IMR-90 (cell line): Measurements from ENCODE around the gene OR10A5. TPM values are rescaled to one million over a fixed set of nuclear protein-coding genes. Genes with fewer than 3 reads are reported as not detected.

Experiments
- ATAC-seq: fragments of 200-7000 bp; cut with Tn5 transposase; 2 replicates; pipeline ENCODE4 v1.9.1; 2020; ENCODE audit warnings: low read depth, mild to moderate bottlenecking, moderate library complexity
- BruUV-seq: library from RNA; stranded (reverse); fragments of 400-500 nt; replicated peaks from 2 replicates; lab custom pipeline; 2021; lab: Mats Ljungman, UMichigan
- CTCF ChIA-PET: fragments of 300-600 bp; formaldehyde crosslinking; extraction: SDS; loops from one replicate; lab custom pipeline; 2021; ENCODE audit warnings: antibody characterized with exemption; lab: Yijun Ruan, JAX
- POLR2A ChIA-PET: fragments of 300-600 bp; sonication (Branson Sonifier 250); formaldehyde crosslinking; loops from one replicate; lab custom pipeline; 2022; ENCODE audit warnings: antibody characterized with exemption; ENCODE audit not compliant: unreplicated experiment; lab: Charles Lee
- DNase-seq: peaks from one replicate; pipeline ENCODE4 v3.0.0; 2013
- H2AFZ ChIP-seq: replicated peaks from 2 replicates; pipeline ENCODE3; 2013; ENCODE audit warnings: low read length, mild to moderate bottlenecking; ENCODE audit not compliant: poor library complexity
- H2AK5ac ChIP-seq: 2 replicates; pipeline ENCODE4 v1.6.1; 2013; ENCODE audit warnings: low read depth, low read length, inconsistent platforms
- H2AK9ac ChIP-seq: replicated peaks from 2 replicates; pipeline ENCODE3; 2013; ENCODE audit warnings: mild to moderate bottlenecking, low read depth, low read length, moderate library complexity; ENCODE audit not compliant: poor library complexity
- H2BK120ac ChIP-seq: 2 replicates; pipeline ENCODE4 v1.6.1; 2013; ENCODE audit warnings: low read depth, low read length, inconsistent platforms
- H2BK15ac ChIP-seq: 3 replicates; pipeline ENCODE4 v1.6.1; 2013; ENCODE audit warnings: low read depth, low read length, inconsistent platforms
- H2BK20ac ChIP-seq: 2 replicates; pipeline ENCODE4 v1.6.1; 2013; ENCODE audit warnings: low read depth, mild to moderate bottlenecking, inconsistent platforms, low read length, moderate library complexity
- H2BK5ac ChIP-seq: 2 replicates; pipeline ENCODE4 v1.6.1; 2013; ENCODE audit warnings: mild to moderate bottlenecking, low read depth, low read length, inconsistent platforms; ENCODE audit not compliant: poor library complexity, severe bottlenecking
- H3K14ac ChIP-seq: replicated peaks from 2 replicates; pipeline ENCODE4 v1.6.1; 2013; ENCODE audit warnings: low read depth, low read length, inconsistent platforms
- H3K18ac ChIP-seq: 2 replicates; pipeline ENCODE4 v1.6.1; 2013; ENCODE audit warnings: low read depth, low read length, control low read depth
- H3K23ac ChIP-seq: 2 replicates; pipeline ENCODE4 v1.6.1; 2013; ENCODE audit warnings: low read depth, low read length, inconsistent platforms
- H3K27ac ChIP-seq: 2 replicates; pipeline ENCODE4 v1.5.1; 2013; ENCODE audit warnings: mild to moderate bottlenecking, control low read depth, low read length; ENCODE audit not compliant: insufficient read depth
- H3K27me3 ChIP-seq: 2 replicates; pipeline ENCODE4 v1.6.1; 2013; ENCODE audit warnings: low read length; ENCODE audit not compliant: control insufficient read depth, insufficient read depth
- H3K36me3 ChIP-seq: 2 replicates; pipeline ENCODE4 v1.6.1; 2013; ENCODE audit warnings: low read length, mixed read lengths; ENCODE audit not compliant: control insufficient read depth, insufficient read depth
- H3K4ac ChIP-seq: 2 replicates; pipeline ENCODE4 v1.6.1; 2013; ENCODE audit warnings: low read depth, low read length, inconsistent platforms
- H3K4me1 ChIP-seq: 2 replicates; pipeline ENCODE4 v1.6.1; 2013; ENCODE audit warnings: low read length, mixed read lengths; ENCODE audit not compliant: control insufficient read depth, insufficient read depth
- H3K4me2 ChIP-seq: 2 replicates; pipeline ENCODE4 v1.6.1; 2013; ENCODE audit warnings: low read depth, mild to moderate bottlenecking, control low read depth, low read length, moderate library complexity
- H3K4me3 ChIP-seq: 2 replicates; pipeline ENCODE4 v1.5.1; 2013; ENCODE audit warnings: low read depth, mild to moderate bottlenecking, control low read depth, low read length, moderate library complexity; ENCODE audit not compliant: insufficient read depth
- H3K56ac ChIP-seq: 2 replicates; pipeline ENCODE4 v1.6.1; 2013; ENCODE audit warnings: low read length, inconsistent platforms; ENCODE audit not compliant: insufficient read depth; ENCODE audit errors: extremely low read depth
- H3K79me1 ChIP-seq, 2 experiments: 2 replicates each; pipeline ENCODE4 v1.6.1; 2013; ENCODE audit warnings: low read length in 2 of 2, inconsistent platforms in 1 of 2, low read depth in 1 of 2
- H3K9ac ChIP-seq: 2 replicates; pipeline ENCODE4 v1.6.1; 2013; ENCODE audit warnings: low read depth, low read length, control low read depth
- H3K9me1 ChIP-seq: 2 replicates; pipeline ENCODE4 v1.6.1; 2013; ENCODE audit warnings: low read length, inconsistent platforms; ENCODE audit not compliant: insufficient read depth
- H3K9me3 ChIP-seq: 2 replicates; pipeline ENCODE4 v1.6.1; 2013; ENCODE audit warnings: low read length; ENCODE audit not compliant: control insufficient read depth, insufficient read depth
- H4K20me1 ChIP-seq: 2 replicates; pipeline ENCODE4 v1.6.1; 2013; ENCODE audit warnings: low read length, inconsistent platforms; ENCODE audit not compliant: insufficient read depth
- H4K5ac ChIP-seq: 2 replicates; pipeline ENCODE4 v1.6.1; 2013; ENCODE audit warnings: mild to moderate bottlenecking, low read depth, low read length, control low read depth
- H4K8ac ChIP-seq, 2 experiments: 2 replicates each; pipeline ENCODE4 v1.6.1; 2013; ENCODE audit warnings: low read depth in 2 of 2, low read length in 2 of 2, control low read depth in 1 of 2, inconsistent platforms in 1 of 2
- H4K91ac ChIP-seq: 2 replicates; pipeline ENCODE4 v1.6.1; 2013; ENCODE audit warnings: low read depth, low read length, inconsistent platforms; ENCODE audit not compliant: insufficient read depth
- CEBPB ChIP-seq: IDR thresholded peaks from 2 replicates; pipeline ENCODE4 v1.6.1; 2012; ENCODE audit warnings: low read depth, low read length, improper control_type of control experiment
- POLR2A ChIP-seq: IDR thresholded peaks from 2 replicates; pipeline ENCODE4 v1.6.1; 2012; ENCODE audit warnings: mild to moderate bottlenecking, low read depth, low read length
- RAD21 ChIP-seq: IDR thresholded peaks from 2 replicates; pipeline ENCODE4 v1.6.1; 2012; ENCODE audit warnings: low read length, improper control_type of control experiment
- RCOR1 ChIP-seq: IDR thresholded peaks from 2 replicates; pipeline ENCODE4 v1.6.1; 2012; ENCODE audit warnings: mild to moderate bottlenecking, low read length, improper control_type of control experiment; ENCODE audit not compliant: insufficient replicate concordance
- USF2 ChIP-seq: fragments of 150-350 bp; IDR thresholded peaks from 2 replicates; pipeline ENCODE4 v1.6.1; 2017; ENCODE audit warnings: mild to moderate bottlenecking, antibody characterized with exemption, low read length, low read depth
- WGBS, 2 experiments: methylation state at CpG; one replicate each; pipeline versions ENCODE4 v1.1.5 to v1.1.7; 2013; ENCODE audit warnings: missing lambda C conversion rate in 2 of 2; ENCODE audit not compliant: insufficient read length in 1 of 2; ENCODE audit errors: extremely low coverage in 2 of 2; 5-methylcytosine and 5-hydroxymethylcytosine counted together
- dilution Hi-C: fragments of 300-500 bp; cut with HindIII; formaldehyde crosslinking; loops from one replicate; pipeline ENCODE4 v1.14.3; 2018; ENCODE audit warnings: low sequenced_read_pairs; ENCODE audit not compliant: unreplicated experiment
- in situ Hi-C: fragments of 300-500 bp; cut with MboI; formaldehyde crosslinking; loops from 3 replicates; pipeline ENCODE4 v1.14.3; 2019; ENCODE audit warnings: low sequenced_read_pairs, inconsistent platforms, mixed read lengths
- intact Hi-C: fragments of 100-400 bp; cut with micrococcal nuclease; formaldehyde crosslinking; loops from 2 replicates; pipeline ENCODE4 v1.10.0; 2022
- polyA plus RNA-seq, 3 experiments: library from polyadenylated mRNA; depleted of rRNA; stranded (reverse); fragments of >200 nt; gene quantifications; 2 replicates each; pipeline ENCODE4 v1.2.3, GENCODE V29; 2012; ENCODE audit warnings: low replicate concordance in 1 of 3
- total RNA-seq: library from RNA; depleted of rRNA; stranded (reverse); fragments of >200 nt; gene quantifications from 2 replicates; pipeline ENCODE4 v1.2.3, GENCODE V29; 2012
- TF ChIP-seq, protein P1 (sequence below): conservative IDR thresholded peaks from 2 replicates; pipeline ENCODE4 v1.5.1; 2012; ENCODE audit warnings: mild to moderate bottlenecking, low read depth, low read length, improper control_type of control experiment

Gene OR10A5
- total and polyA plus RNA-seq, 2 of the 4 experiments (the other 2 are of a cell fraction) = not detected

- TF ChIP-seq CEBPB = no peak
Observed at GRCh38 chr11:6812390-6813005, 33.0 kb upstream of the OR10A5 start (continued).

DNA sequence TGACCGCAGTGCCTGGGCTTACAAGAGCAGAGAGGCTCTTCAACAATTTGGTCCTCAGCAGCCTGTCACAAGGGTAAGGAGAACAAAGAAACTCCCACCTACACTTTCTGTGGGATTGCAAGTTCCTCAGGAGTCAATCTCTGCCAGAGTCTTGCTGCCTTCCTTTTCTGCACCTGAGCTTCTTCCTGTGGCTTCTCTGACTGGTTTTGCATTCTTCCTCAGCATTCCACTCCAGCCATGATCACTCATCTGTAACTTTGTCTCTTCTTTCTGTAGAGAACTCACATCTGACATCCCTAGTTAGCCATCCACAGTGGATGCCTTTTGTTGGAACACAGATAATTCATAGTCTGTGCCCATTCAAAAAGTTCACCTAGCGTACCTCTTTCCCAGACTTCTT is 31.8 kb upstream of the OR10A5 start:
- no peaks in the 10 kb centered on the region for H4K20me1 ChIP-seq
- no peak overlapping the region for H3K27ac ChIP-seq
- H2AK9ac ChIP-seq = no peak overlapping the region
- H4K8ac ChIP-seq = no peak overlapping the region
- H2AK5ac ChIP-seq = no peak overlapping the region
- H2BK120ac ChIP-seq = no peak overlapping the region
- H3K79me1 ChIP-seq = no peaks in the 10 kb centered on the region
- no peaks in the 10 kb centered on the region for H3K9me1 ChIP-seq
- H3K36me3 ChIP-seq = no peaks in the 10 kb centered on the region
- dilution Hi-C loops = no loop called here
- BruUV-seq = no TSS peak
- no peak overlapping the region for H3K4me2 ChIP-seq
- H2AFZ ChIP-seq = no peak overlapping the region
- no peak overlapping the region for H3K56ac ChIP-seq
- H3K4me3 ChIP-seq = no peak overlapping the region
- H3K27me3 ChIP-seq = no peaks in the 10 kb centered on the region; the same call in 1 of the 2 replicates
- no peak overlapping the region for H2BK5ac ChIP-seq
- H3K4me1 ChIP-seq = no peaks in the 10 kb centered on the region
- no peak for TF ChIP-seq CEBPB
- no peak for TF ChIP-seq USF2
- TF ChIP-seq RCOR1 = no peak
- no peak for TF ChIP-seq RAD21
- no peak for TF ChIP-seq POLR2A
- TF ChIP-seq, protein P1, sequence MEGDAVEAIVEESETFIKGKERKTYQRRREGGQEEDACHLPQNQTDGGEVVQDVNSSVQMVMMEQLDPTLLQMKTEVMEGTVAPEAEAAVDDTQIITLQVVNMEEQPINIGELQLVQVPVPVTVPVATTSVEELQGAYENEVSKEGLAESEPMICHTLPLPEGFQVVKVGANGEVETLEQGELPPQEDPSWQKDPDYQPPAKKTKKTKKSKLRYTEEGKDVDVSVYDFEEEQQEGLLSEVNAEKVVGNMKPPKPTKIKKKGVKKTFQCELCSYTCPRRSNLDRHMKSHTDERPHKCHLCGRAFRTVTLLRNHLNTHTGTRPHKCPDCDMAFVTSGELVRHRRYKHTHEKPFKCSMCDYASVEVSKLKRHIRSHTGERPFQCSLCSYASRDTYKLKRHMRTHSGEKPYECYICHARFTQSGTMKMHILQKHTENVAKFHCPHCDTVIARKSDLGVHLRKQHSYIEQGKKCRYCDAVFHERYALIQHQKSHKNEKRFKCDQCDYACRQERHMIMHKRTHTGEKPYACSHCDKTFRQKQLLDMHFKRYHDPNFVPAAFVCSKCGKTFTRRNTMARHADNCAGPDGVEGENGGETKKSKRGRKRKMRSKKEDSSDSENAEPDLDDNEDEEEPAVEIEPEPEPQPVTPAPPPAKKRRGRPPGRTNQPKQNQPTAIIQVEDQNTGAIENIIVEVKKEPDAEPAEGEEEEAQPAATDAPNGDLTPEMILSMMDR = no peak
- ATAC-seq (no peak), DNase-seq (no peak)
- H2BK15ac ChIP-seq = no peak overlapping the region
- in situ Hi-C loops = loop anchor here (25.0 kb wide), 1 partner anchor 624 kb away; no protein-coding TSS in a partner anchor
- H4K91ac ChIP-seq = no peak overlapping the region
- no peak overlapping the region for H3K9ac ChIP-seq
- H3K9me3 ChIP-seq = no peaks in the 10 kb centered on the region
- H3K4ac ChIP-seq = no peak overlapping the region
- no peak overlapping the region for H3K14ac ChIP-seq
- H3K23ac ChIP-seq = no peak overlapping the region
- ChIA-PET POLR2A (no interaction called here), CTCF (interaction anchor here (1.9 kb wide), 1 partner anchor 180 kb away, joined by 6 read pairs; no protein-coding TSS in a partner anchor)
- H3K18ac ChIP-seq = no peak overlapping the region
- no peak overlapping the region for H4K5ac ChIP-seq
- H2BK20ac ChIP-seq = no peak overlapping the region
- intact Hi-C loops = loop anchor here (2.0 to 10.0 kb wide), 4 partner anchors 209 to 629 kb away; partner anchors contain the start of genes NLRP14 and ZNF214
- WGBS, 2 experiments = 40% methylated on average over 1 of the region's 2 CpGs; no CpG with 5 or more reads in 1 of the 2 experiments
